ENCODE results near the gene TRAPPC14.

- TF ChIP-seq CTCF (IDR thresholded peaks at IDR 0.05) = no peak
- TF ChIP-seq POLR2AphosphoS5 (IDR thresholded peaks at IDR 0.05) = no peak
These were observed 4.5 kb upstream of the TRAPPC14 start for GRCh38 chr7:100163006-100163531.

Measured in sigmoid colon (tissue), 4 donors.